CD4-positive, alpha-beta T cell treated with Interleukin-10 for 1 hour (primary cell): Measurements from ENCODE around the gene ATP6V1D.
A peak's percentile ranks its signal among the peaks of the same experiment; 100 is the strongest.
"Not testable (repeated sequence)": the region's sequence is repeated elsewhere in the genome, so short reads cannot be mapped to it uniquely, and the experiment has no call there.

Source experiments
- DNase-seq: peaks from one replicate; pipeline ENCODE4 v3.0.0-alpha.2; 2020

Gene ATP6V1D

DNA sequence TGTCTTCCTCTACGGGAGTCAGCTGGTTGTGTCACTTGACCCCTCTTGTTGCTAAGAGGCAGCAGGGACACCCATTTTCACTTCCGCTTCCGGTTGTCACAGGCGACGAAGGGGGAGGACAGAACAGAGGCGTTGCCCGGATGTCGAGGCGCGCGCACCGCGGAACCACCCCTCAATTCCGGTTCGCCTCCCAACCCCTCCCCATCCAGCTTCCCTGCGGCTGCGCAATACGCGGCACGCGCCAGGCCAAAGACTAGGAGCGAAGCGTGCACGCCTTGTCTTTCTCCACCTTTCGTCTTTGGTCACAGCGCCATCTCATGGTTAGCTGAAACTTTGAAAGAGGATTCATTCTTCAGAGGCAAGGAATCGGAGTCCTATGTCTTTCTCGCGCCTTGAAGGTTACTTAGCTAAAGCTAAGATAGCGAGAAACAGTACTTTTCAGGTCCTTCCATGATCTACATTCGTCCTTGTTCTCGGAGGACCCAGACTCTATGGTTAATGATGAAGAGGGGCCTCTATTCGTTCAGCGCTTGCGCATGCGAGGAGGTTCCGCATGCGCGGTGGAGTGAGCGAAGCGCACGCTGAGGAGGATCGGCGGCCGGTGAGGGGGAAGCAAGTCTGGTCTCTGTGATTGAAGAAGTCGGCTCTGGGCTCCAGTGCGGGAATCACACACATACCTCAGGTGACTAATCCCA, at the start of gene ATP6V1D, which contains the start of gene EIF2S1:
TSS of gene ATP6V1D (minus strand) at position 30 of the 695 bp plus-strand sequence. CDS start 106 bp downstream, outside the sequence.
TSS of gene EIF2S1 (plus strand) at position 554 of the 695 bp plus-strand sequence. CDS start 4,440 bp downstream, outside the sequence.
- peak; percentile 100 for DNase-seq

DNA sequence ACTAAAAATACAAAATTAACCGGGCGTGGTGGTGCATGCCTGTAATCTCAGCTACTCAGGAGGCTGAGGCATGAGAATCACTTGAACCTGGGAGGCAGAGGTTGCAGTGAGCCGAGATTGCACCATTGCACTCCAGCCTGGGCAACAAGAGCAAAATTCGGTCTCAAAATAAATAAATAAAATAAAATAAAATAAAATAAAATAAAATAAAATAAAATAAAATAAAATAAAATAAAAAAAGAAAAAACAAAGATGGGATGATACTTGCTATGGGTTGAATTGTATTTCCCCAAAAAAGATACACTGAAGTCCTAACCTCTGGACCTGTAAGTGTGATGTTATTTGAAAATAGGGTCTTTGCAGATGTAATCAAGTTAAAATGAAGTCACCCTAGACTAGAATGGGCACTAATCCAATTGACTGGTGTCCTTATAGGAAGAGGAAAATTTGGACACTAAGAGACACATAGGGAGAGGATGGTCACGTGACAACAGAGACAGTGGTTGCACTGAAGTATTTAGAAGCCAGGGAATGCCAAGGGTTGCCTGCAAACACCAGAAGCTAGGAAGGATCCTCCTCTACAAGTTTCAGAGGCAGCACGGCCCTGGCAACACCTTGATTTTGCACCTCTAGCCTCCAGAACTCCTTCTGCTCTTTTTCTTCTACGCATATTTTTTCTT, 48.7 kb upstream of the ATP6V1D start:
- DNase-seq, result not testable (repeated sequence)

- DNase-seq, result no peak
Measured at GRCh38 chr14:67405771-67406170, 46.2 kb upstream of the ATP6V1D start.

DNA sequence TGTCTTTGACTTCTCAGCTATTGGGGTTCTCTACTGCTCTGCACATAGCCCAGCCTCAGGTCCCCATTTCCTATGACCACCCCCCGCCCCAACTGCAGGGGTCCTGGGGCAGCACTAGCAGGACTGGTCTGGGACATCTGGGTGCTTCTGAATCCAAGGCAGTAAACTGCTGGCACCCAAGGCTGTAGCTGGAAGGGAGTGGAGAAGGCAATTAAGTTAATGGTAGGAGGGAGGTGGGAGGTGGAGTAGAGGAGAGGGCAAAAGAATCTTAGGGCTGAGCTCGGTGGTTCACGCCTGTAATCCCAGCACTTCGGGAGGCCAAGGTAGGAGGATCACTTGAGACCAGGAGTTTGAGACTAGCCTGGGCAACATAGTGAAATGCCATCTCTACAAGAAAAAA, 40.8 kb upstream of the ATP6V1D start:
- DNase-seq, result no peak

GRCh38 chr14:67397536-67397935, 37.9 kb upstream of the ATP6V1D start:
- no peak for DNase-seq

DNA sequence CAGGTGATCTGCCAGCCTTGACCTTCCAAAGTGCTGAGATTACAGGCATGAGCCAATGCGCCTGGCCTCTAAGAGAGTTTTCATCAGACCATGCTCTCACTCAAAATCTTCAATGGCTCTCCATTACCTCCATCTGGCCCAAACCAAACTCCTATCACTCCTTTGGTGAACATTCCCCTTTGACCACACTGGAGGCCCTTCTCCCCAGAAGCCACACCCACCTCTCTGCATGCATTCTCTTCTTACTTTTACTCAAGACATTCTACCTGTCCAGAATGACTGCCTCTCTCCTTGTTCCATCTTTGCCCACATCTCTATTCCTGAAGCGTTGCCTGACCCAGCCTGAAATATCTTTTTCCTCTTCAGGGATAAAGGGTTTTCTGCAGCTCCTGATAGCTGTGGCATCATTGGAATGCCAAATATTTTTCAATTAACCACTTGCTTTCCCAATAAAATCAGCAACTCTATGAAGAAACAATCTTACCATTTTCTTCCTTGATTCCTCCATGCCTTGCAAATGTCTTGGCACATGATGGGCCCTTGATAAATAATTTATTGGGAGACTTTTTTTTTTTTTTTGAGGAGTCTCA, 36.9 kb upstream of the ATP6V1D start:
- no peak for DNase-seq

- DNase-seq, result no peak
Measured at GRCh38 chr14:67395876-67396189, 36.2 kb upstream of the ATP6V1D start.

GRCh38 chr14:67395086-67395875, 35.7 kb upstream of the ATP6V1D start:
- DNase-seq, result no peak

DNA sequence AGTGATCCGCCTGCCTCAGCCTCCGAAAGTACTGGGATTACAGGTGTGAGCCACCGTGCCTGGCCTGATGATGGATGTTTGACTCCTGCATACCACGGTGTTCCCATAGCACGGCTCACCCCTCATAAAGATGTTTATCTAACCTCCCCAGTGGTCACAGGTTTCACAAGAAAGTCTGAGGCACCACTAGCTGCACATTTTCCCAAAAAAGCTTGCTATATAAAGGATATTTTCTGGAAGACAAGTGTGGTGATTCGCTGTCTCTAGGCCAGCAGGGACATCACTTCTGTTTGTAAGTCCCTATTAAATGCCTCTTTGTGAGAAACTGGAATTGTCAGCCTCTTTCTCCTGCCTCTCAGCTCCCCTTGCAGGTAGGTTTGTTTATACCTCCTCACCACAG, 34.1 kb upstream of the ATP6V1D start:
- DNase-seq, result no peak

DNA sequence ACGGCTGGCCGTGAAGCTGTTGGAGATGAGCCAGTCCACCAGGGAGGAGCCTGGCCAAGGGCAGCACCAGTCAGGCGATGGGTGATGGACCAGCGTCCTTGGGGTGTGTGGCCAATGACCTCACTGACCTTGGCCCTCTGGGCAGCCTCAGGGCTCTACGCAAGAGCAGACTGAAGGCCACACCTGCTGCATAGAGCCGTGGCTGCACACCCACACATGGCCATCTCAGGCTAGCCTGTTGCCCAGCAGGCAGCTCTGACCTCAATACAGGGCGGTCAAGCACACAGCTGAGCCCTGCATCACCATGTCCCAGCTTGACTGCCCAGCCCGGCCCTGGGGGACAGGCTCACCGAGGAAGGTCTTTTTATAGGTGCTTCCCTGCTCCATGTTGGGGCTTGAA, 33.2 kb upstream of the ATP6V1D start:
- DNase-seq, result no peak

DNA sequence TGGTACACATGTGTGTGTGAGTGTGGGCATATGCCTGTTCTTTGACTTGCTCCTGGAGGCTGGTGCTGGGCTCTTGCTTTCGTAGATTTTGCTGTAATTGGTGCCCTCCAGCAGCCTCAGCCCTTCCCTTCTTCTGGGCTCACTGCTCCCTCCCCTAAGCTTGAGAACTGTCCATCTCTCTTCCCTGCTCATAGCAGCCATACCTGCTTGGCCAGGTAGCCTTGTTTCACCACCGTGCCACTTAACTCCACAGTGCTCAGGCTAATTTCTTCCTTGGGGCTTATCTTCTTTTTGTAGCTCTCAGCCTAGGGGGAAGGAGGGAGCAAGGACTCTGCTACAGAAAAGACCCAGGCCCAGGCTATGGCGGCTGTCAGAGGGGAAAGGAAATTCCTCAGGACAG, 32.5 kb upstream of the ATP6V1D start:
- DNase-seq, result no peak

GRCh38 chr14:67391268-67391667, 31.7 kb upstream of the ATP6V1D start:
- no peak for DNase-seq

DNA sequence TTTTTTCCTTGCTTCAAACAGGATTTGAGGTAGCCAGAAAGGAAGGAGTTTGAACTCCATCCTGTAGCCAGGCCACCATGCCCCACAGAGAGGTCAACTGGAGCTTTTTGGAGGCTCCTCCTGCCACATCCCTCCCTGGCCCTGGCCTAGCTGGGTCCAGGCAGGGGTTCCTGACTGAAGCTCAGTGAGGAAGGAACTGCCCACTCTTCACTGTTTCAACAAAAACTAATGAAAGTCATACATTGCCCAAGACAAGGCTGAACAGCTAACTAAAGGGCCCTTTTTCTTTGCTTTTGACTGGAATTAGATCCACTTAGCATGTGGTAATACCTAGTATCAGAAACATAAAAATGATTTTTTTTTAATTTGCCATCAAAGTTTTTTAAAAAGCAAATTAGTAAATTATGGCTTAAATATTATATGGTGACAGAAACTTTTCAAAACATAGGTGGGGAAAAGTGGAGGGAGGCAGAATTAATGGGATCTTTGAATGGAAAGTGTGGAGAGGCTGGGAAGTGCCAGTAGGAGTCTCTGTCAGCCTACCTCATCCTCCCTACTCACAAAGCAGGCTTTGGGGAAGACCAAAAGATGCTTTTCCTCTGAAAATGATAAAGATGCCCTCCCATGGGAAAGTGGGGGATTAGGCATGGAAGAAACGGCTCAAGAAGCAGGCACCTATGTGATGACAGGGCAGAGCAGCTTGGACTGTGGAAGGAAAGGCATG, 30.4 kb upstream of the ATP6V1D start:
- DNase-seq, result no peak

- no peak for DNase-seq
Measured at GRCh38 chr14:67389275-67389674, 29.7 kb upstream of the ATP6V1D start.

- DNase-seq, result no peak
Measured at GRCh38 chr14:67387195-67387594, 27.6 kb upstream of the ATP6V1D start.

DNA sequence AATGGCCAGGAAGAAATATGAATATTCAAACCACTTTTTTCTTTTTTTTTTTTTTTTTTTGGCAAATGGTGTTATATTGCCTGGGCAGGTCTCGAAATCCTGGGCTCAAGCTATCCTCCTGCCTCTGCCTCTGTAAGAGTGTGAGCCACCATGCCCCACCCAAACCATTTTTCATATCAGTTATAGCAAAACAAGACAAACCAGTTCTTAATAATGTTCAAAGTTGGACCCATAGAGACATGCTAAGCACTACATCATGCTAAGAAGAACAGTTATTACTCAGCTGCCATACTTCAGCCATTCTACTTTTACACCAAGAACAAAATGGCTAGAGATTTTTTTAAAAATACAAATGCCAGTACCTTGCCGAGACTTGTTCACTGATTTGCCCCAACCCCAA, 26.0 kb upstream of the ATP6V1D start:
- no peak for DNase-seq

- DNase-seq, result no peak
Measured at GRCh38 chr14:67385120-67385519, 25.5 kb upstream of the ATP6V1D start.

DNA sequence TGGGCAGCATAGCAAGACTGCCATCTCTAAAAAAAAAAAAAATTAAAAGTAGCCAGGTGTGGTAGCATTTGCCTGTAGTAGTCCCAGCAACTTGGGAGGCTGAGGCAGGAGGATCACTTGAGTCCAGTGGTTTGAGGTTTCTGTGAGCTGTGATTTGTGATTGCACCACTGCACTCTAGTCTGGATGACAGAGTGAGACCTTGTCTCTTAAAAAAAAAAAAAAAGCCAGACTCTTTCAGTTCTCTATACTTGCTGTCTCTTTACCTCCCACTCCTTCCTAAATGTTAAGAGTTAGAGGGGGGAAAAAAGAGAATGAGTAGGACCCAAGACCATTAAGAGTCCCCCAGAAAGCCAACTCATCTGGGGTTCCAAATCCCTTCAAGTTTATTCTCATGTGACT, 18.3 kb upstream of the ATP6V1D start:
- DNase-seq, result no peak

- DNase-seq, result no peak
Measured at GRCh38 chr14:67373347-67373746, 13.7 kb upstream of the ATP6V1D start.

DNA sequence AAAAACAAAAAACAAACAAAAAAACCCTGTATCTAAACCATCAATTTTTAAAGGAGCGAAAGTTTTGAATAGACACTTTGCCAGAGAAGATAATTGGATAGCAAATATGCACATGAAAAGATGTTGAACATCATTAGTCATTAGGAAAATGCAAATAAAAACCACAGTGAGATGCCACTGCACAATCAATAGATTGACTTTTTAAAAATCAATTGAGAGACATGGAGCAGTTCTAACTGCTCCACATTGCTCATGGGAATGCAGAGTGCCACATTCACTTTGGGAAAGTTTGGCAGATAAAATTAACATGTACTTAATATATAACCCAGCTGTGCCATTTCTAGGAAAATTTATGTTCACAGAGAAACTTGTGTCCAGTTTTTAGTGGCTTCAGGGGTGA, 13.2 kb upstream of the ATP6V1D start:
- no peak for DNase-seq

GRCh38 chr14:67371247-67372148, 11.9 kb upstream of the ATP6V1D start:
- no peak for DNase-seq

DNA sequence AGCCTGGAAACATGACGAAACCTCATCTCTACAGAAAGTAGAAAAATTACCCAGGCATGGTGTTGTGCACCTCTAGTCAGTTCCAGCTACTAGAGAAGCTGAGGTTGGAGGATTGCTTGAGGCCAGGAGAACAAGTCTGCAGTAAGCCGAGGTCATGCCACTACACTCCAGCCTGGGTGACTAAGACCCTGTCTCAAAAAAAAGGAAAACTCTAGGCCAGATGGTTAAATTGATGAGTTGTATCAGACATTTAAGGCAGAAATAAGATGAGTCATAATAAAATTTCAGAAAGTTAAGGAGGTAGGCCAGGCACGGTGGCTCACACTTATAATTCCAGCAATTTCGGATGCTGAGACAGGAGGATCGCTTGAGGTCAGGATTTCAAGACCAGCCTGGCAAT, 11.2 kb upstream of the ATP6V1D start:
- DNase-seq, result no peak
